NCI-H2171 (cell line): ENCODE data around the gene ROS1.
"Not testable (repeated sequence)": the region's sequence is repeated elsewhere in the genome, so short reads cannot be mapped to it uniquely, and the experiment has no call there.

Source experiments
- DNase-seq: peaks from one replicate; lab custom pipeline; 2025; lab: John Stamatoyannopoulos, UW

ROS1 gene

GRCh38 chr6:117380298-117380697, 45.4 kb downstream of the ROS1 start:
- no peak for DNase-seq

- DNase-seq, result no peak
Measured at GRCh38 chr6:117375446-117375845, 50.3 kb downstream of the ROS1 start.

- no peak for DNase-seq
Measured at GRCh38 chr6:117373211-117373813, 52.4 kb downstream of the ROS1 start.

DNA sequence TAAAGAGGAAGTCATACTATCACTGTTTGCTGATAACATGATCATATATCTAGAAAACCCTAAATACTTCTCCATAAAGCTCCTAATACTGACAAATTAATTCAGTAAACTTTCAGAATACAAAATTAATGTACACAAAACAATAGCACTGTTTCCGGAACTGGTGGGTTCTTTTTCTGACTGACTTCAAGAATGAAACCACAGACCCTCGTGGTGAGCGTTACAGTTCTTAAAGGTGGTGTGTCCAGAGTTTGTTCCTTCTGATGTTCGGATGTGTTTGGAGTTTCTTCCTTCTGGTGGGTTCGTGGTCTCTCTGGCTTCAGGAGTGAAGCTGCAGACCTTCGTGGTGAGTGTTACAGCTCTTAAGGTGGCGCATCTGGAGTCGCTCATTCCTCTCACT, 53.5 kb downstream of the ROS1 start:
- not testable (repeated sequence) for DNase-seq

DNA sequence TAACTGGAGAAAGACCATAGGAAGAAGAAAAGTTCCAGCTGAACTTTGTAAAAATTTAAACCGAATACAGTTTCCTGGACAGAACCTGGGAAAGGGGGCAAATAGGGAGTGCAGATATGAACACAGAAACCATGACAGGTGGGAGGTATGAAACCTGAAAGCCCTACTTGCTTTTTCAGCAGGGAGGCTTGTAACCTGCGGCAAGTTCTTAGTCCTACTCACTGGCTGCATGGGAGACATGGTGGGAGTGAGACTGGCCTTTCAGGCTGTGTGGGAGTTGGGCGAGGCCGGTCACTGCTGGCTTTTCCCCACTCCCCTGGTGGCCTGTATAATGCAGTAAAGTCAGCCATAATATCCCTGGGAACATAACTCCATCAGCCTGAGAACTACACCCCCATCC, 54.2 kb downstream of the ROS1 start:
- no peak for DNase-seq

DNA sequence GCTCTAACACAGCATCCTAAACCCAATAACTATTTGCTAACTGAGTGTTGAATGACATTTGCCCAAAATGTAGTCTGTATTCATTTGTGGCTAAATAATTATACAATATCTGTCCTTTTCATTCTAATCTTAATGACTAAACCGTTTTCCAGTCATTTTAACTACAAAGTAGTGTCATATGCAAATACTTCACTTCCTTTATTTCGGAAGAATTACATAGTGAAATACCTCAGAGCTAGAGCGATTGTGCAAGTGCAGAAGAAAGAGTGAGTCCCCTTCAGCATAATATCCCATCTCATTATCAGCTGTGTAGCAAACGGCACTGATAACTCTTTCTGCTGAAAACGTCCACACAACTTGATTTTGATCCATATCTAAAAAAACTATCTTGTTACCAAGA, 66.2 kb downstream of the ROS1 start:
- DNase-seq, result no peak

- no peak for DNase-seq
Measured at GRCh38 chr6:117354671-117355070, 71.1 kb downstream of the ROS1 start.

GRCh38 chr6:117352466-117353081, 73.2 kb downstream of the ROS1 start:
- DNase-seq, result no peak

GRCh38 chr6:117351521-117351920, 74.2 kb downstream of the ROS1 start:
- DNase-seq, result no peak

DNA sequence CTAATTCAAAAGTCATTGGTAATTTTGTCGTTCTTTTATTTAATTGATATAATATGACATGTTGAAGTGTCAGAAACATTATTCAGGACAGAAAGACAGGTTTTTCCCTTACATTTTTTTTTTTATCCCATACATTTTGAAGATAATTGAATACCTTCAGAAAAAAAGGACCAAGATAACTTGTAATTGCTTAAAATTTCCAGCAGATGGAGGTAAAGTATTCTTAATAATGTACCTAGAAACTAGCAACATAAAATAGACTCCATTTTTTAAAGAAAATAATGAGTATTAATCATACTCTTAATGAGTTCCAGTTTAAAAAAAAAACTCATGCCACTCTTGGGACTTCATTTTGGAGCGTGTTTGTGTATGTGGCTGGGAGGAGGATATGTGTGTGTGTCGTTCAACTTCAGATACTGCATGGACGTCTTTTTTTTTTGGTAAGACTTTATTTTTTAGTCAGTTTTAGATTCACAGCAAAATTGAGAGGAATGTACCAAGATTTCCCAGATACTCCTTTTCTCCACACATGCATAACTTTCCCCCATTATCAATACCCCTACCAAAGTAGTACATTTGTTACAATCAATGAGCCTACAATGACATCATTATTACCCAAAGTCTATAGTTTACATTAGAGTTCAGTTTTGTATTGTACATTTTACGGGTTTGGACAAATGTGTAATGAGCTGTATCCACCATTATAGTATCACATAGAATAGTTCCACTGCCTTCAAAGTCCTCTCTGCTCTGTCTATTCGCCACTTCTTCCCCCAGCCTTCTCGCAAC, 79.4 kb downstream of the ROS1 start:
- no peak for DNase-seq

- DNase-seq, result no peak
Measured at GRCh38 chr6:117345292-117345610, 80.5 kb downstream of the ROS1 start.

DNA sequence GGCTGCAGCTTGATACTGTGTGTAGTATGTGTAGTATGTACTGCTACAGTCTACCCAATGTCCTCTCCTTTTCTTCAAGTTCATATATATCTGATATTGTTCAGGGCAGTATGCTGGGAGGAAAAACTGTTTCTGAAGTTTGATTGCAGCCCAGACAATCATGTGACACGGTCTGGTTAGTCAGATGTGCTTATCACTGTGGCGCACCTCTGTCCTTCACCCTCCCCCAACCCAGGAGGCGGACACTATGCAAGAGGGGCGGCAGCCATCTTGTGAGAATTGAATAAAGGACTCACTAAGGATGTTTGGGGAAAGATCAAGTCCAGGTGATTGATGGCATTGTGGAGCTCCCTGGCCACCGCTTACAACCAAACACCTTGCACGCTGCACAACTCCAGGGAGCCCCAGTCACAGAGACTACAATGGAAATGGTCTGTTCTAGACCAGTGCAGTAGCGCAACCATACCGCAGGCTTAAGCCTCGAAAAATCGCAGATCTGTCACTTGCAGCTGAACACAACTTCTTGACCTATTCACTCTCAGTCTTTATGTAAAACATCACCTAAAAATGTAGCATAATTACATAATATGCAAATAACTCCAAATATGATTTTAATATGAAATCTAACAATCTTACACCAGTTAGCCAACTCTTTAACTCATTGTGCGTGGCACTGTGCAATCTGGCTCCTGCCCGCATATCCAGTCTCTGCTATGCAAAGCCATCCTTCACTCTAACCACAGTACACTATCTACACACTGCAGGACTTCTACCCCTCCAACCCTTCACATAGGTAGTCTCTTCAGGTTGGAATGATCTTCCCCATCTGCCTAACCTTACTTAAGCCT, 81.1 kb downstream of the ROS1 start:
- no peak for DNase-seq

GRCh38 chr6:117338567-117338966, 87.2 kb downstream of the ROS1 start:
- DNase-seq, result no peak

DNA sequence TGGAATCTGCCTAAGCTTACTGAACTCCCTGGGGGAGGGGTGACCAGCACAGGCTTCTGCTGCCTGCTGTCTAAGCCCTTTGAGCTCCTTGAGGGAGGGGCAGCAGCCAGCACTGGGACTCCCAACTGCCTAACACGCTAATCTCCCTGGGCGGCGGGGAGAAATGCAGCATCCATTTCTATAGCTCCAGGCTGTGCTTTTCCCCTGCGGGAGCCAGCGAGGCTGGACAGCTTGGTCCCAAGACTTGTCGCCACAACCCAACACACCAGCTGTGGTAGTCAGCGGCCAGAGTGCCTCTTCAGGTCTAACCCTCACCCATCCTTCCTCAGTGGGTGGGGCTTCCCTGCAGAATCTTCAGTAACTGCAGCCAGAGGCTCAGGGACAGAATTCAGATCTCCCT, 95.8 kb downstream of the ROS1 start:
- no peak for DNase-seq

- no peak for DNase-seq
Measured at GRCh38 chr6:117328500-117328899, 97.2 kb downstream of the ROS1 start.

- no peak for DNase-seq
Measured at GRCh38 chr6:117328005-117328389, 97.7 kb downstream of the ROS1 start.

GRCh38 chr6:117327149-117328004, 98.4 kb downstream of the ROS1 start:
- DNase-seq, result no peak

GRCh38 chr6:117326396-117326795, 99.3 kb downstream of the ROS1 start:
- no peak for DNase-seq

DNA sequence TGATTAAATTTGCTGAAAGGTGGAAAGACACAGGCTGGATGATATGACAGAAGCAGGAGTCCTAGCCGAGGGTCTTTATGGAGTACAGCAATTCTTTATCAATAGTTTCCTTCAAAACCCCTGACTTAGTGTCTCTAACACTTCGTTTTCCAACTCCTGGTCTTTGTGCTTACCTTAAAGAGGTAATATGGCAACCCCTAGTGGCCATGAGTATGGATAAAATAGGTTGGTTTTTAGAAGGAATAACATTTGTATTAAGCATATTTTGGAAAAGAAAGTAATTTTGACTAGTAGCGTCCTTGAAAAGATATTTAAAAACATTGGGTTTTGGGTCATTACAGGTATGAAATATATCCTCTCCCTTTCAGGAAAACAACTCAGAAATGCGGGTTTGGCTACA, 108.5 kb downstream of the ROS1 start:
- DNase-seq, result no peak

DNA sequence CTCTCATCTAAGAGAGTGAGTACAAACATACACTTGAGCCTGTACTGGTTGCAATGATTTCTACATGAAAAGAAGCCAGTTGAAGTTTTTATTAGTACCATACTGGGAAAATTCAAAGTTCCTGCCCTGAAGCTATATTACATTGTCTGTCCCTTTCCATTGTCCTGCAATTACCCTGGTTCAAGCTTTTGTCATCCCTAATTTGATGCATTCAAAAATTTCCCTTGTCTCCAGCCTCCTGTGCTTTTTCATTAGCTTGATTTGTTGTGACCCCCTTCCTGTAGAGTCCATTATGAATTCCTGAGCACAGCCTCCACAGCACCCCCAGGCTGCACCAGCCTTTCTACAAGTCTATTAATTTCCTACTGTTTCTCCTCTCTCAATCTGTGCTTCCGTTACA, 114.0 kb downstream of the ROS1 start:
- DNase-seq, result no peak

- DNase-seq, result no peak
Measured at GRCh38 chr6:117311310-117311709, 114.4 kb downstream of the ROS1 start.

DNA sequence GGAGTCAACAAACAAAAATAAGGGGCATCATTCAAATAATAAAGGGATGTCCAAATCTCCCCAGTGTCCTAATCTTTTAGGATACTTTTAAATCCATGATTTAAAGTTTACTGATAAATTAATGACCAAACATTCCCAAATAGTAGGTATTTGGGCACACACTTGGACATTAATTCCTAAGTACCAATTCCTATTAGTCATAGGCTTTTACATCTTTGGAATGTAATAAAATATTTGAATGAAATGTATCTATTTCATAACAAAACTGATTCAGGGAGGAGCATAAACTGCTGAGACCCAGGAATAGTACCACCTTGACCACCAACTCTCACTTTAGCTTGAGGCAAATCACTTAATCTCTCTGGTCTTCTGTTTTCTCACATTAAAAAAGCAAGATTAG, 116.1 kb downstream of the ROS1 start:
- no peak for DNase-seq
